Fibroblast of lung (primary cell): ENCODE results near the gene NRG2.

ENCODE experiments used
- CTCF ChIP-seq, 2 donors: IDR thresholded peaks in 1 of 2; conservative IDR thresholded peaks in 1 of 2; 1 replicate in 1 of 2; 2 replicates in 1 of 2; pipeline ENCODE4 v1.5.1; 2011 to 2012; ENCODE audit warnings: low read length in 2 of 2, control low read depth in 1 of 2, inconsistent platforms in 1 of 2, low read depth in 1 of 2, mild to moderate bottlenecking in 1 of 2
- EZH2 ChIP-seq: IDR thresholded peaks from 2 replicates; pipeline ENCODE4 v1.5.1; 2012; ENCODE audit warnings: low read length, control low read depth, mild to moderate bottlenecking; ENCODE audit errors: missing control alignments

GRCh38 chr5:139906661-139907060 is 136.4 kb downstream of the NRG2 start:
- TF ChIP-seq CTCF (conservative IDR thresholded peaks at IDR 0.05 in 1 of 2, IDR thresholded peaks at IDR 0.05 in 1 of 2; ENCODE audit: low read depth in 1 of 2, low read length in 2 of 2): no peak
- TF ChIP-seq EZH2: no peak
